GM18505 (cell line): ENCODE measurements around the gene TTC33.

Source experiments
- ATAC-seq: cut with Tn5 transposase; IDR thresholded peaks from one replicate; pipeline ENCODE4 v1.9.1; 2021; ENCODE audit not compliant: unreplicated experiment
- POLR2A ChIP-seq: IDR thresholded peaks from 4 replicates; pipeline ENCODE4 v1.6.1; 2011; ENCODE audit warnings: borderline replicate concordance; ENCODE audit not compliant: insufficient read depth, insufficient read length; ENCODE audit errors: extremely low read depth

TTC33 gene

DNA sequence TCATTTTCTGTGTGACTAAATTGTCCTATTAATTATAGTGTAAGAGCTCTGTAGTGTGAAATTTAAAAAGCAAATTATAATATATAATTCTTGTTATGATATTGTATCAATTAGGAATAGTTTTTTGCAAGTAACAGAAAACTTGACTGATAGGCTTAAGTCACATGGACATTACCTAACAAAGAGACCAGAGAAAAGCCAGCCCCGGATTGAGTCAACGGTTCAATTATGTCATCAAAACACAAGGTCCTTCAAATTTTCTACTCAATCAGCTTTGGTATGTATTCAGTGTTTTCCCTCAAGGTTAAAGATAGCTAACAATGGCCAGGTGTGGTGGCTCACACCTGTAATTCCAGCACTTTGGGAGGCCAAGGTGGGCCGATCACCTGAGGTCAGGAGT, 202.8 kb downstream of the TTC33 start:
- no peak for ATAC-seq
- no peak for TF ChIP-seq POLR2A

DNA sequence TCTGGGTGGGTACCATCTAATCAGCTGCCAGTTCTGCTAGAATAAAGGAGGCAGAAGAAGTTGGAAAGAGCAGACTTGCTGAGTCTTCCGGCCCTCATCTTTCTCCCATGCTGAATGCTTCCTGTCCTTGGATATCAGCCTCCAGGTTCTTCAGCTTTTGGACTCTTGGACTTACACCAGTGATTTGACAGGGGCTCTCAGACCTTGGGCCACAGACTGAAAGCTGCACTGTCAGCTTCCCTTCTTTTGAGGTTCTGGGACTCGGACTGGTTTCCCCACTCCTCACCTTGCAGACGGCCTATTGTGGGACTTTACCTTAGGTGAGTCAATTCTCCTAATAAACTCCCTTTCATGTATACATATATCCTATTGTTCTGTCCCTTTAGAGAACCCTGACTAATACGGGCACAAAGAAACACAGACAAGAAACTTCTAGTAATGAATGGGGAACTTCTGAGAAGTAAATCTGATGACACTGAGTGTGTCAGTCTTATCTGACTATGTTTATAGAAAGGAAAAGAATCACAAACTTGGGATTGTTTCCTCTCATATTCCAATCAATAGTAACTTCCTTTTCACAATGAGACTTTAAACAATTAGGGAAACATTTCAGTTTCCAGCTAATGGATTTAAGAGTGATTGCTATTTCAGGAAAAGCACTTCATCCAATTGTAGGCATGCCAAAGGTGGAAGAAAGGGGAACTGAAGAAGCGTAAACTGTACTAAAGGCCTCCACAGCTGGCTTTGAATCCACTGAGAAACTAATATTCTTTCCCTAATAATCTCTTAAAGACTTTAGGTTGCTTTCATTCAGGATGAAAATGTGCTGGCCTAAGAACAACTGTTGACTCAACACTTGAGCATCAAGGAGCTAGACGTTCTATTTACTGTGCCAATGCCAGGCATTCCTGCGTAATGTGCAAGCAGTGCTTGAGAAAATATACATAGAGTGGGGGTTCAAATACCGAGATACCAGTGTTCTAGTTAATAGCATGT, 204.0 kb downstream of the TTC33 start:
- no peak for TF ChIP-seq POLR2A
- ATAC-seq, result no peak

DNA sequence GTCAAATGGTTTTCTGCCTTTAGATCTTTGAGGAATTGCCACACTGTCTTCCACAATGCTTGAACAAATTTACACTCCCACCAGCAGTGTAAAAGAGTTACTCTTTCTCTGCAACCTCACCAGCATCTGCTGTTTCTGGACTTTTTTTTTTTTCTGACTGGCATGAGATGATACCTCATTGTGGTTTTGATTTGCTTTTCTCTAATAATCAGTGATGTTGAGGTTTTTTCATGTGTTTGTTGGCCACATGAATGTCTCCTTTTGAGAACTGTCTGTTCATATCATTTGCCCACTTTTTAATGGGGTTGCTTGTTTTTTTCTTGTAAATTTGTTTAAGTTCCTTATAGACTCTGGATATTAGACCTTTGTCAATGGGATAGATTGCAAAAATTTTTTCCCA, 205.3 kb downstream of the TTC33 start:
- TF ChIP-seq POLR2A, result no peak
- ATAC-seq, result no peak

DNA sequence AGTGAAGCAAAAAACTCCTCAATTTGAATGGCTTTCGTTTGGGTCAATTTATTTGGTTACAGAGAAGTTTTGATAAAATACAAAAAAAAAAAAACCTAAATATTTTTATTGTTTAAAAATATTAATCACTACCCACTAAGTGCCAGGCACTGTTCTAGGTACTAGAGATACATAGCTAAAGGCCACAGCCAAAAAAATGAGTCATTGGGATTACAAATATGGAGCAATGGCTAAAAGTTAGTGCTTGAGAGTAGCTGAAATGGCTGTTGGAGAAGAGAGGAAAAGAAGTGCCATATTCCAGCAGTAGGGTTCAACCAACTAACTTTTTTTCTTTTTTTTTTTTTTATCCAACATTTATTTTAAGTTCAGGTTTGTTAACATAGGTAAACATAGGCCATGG, 206.1 kb downstream of the TTC33 start:
- no peak for ATAC-seq
- no peak for TF ChIP-seq POLR2A

DNA sequence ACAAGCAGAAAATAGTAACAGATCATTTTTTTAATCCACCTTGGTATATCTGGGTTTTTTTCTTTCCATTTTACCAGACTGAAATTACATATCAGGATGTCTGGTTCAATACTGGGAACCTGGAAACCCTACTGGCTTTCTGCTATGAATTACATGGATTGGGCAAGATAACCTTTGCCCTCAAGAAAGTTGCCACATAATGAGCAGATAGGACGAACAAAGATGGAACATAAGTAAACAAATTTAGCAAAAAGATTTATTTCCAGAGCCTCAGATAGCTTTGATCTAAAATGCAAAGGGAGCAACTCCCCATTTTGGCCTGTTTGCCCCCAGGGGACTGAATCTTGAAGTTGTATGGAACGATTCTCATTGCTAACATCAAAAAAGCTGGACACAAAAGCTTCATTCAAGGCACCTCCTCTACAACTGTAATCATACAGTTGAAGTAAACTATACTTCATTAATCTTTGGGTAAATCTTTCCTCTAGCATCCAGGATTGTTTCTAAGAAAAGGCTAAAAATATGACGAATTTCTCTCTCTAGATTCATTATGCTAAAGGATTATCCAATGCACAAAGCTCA, 207.7 kb downstream of the TTC33 start:
- no peak for TF ChIP-seq POLR2A
- no peak for ATAC-seq

DNA sequence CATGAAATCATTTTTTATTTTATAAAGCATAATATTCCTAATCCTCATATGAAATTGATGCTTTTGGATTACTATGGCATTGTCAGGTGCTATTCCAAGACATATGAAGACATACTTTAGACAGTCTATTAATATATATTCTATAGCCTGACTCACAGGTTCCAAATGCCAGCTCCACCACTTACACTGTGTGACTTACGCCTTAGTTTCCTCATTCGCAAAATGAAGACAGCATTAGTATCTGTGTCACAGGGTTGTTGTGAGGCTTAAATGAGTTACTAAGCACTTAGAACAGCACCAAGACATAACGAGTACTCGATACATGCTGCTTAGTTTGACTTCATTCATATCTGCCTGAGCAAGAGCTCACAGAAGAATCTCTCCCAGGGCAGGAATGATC, 208.2 kb downstream of the TTC33 start:
- no peak for TF ChIP-seq POLR2A
- no peak for ATAC-seq

DNA sequence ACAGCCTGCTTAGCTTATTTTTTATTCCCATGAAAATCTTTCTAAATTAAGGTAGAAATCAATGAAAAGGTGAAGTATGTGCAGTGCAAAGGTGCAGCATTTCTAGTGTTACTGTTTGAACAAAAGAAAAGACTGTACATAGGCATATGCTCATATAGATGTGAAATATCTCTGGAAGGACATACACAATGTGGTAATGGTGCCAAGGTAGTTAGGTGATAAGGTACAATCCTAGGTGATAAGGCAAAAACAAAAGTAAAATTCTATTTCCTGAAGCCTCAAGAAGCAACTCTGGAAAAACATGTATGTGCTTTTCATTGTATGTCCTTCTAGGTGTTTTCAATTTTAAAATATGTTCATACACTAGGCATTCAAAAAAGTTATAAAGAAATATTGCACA, 215.5 kb downstream of the TTC33 start:
- TF ChIP-seq POLR2A, result no peak
- no peak for ATAC-seq

DNA sequence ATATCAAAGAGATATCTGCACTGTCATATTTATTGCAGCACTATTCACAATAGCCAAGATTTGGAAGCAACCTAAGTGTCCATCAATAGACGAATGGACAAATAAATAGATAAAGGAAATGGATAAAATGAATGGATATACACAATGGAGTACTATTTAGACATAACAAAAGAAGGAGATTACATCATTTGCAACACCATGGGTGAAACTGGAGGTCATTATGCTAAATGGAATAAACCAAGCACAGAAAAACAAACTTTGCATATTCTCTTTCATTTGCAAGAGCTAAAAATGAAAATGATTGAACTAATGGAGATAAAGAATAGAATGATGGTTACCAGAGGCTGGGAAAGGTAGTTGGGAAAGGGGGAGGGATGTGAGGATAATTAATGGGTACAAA, 231.1 kb downstream of the TTC33 start:
- no peak for TF ChIP-seq POLR2A

DNA sequence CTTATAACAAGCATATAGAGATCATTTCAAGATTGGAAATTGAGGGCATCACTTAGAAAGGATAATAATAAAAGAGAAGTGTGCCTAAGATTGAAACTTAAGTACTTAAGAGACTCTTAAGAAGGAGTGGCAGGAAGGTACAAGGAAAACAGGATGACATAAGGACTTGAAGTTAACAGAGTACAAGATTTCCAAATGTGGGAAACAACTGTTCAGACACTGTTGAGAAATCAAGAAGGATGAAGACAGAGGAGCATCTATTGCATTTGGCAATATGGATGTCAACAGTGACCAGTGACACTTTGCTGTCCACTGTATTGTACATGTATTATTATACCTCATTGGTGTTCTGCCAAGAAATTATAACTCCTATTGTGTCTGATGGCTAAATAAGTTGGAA, 233.8 kb downstream of the TTC33 start:
- no peak for ATAC-seq

More for the DNA sequence above, 231.1 kb downstream of the TTC33 start:
- no peak for ATAC-seq

DNA sequence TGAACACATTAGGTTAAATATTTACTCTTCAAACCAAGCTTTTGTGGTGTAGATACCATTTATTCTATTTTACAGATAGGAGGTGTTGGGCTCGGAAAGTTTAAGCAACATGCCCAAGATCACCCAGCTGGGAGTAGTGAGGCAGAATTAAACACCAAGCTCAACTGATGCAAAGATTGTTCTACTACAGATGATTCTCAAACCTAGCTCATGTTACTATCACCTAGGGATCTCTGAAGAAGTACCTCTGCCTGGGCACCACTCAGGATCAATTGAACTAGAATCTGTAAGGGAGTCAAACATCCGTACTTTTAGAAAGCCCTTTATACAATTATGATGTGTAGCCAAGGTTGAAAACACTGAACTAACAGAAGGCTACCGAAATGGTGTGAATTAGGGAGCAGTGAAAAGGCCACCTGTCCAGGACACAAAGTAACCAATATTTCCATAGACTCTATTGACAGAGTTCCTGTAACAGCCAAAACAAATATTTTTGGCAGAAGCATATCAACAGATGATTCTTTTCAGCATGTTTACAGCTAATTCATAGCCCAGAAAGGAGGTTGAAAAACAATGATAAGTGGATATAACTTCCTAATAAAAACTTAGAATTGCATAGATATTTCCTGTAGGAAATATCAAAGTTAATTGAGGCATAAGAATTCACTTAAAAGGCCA, 234.5 kb downstream of the TTC33 start:
- no peak for ATAC-seq
- TF ChIP-seq POLR2A, result no peak

More for the DNA sequence above, 233.8 kb downstream of the TTC33 start:
- no peak for TF ChIP-seq POLR2A

DNA sequence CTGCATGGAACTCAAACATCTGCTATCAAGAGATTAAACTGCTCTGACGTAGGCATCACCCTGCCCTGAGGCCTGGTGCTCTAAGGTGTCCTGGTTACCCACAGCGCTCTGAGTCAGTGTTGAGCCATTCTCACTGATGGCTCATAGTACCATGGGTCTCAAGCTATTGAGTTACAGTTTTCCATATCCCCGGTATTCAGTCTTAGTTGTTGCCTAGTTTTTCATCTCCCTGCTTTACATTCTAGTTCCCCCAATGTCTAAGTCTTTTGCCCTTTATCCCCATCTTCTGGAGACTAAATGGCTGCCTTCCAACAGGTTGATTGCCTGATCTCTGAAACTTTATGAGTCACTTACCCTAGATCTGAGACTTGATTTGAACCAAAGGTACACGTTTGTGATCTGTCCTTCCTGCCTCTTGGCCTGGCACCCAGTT, 237.3 kb downstream of the TTC33 start:
- TF ChIP-seq POLR2A, result no peak
- ATAC-seq, result no peak

DNA sequence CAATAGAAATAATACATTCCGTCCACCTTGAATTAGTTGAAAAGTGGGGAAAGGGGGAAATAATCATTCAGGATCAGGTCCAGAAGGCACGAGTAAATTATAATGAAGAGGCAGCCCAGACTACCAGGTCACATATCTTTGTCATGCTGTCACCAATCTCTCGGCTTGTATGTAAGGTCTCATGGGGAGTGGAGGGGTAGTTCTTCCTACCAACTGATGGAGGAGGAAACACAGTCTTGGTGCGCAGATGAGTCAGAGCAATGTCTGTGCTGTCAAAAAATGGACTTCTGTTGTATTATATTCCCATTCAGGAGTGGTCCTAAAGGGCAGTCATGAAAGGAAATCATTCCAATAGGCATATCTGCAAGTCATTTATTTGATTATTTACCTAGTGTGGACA, 240.3 kb downstream of the TTC33 start:
- no peak for ATAC-seq
- no peak for TF ChIP-seq POLR2A

DNA sequence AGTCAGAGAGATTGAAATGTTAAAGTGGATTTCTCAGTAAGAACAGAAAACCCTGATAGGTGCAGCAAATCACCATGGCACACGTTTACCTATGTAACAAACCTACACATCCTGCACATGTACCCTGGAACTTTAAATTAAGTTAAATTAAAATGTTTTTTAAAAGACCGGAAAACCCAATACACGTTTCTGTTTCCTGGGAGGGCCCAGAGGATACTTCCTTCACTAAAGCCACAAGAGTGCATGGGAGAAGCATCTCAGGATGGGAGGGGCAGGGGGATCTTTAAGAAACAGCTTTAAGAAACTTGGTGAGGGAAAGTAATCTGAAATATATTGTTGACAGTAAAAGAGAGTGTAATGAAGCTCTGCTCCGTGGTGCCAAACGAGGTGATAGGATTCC, 240.8 kb downstream of the TTC33 start:
- no peak for TF ChIP-seq POLR2A
- ATAC-seq, result no peak
